ENCODE measurements around the gene MMP24. TPM values are rescaled to one million over a fixed set of nuclear protein-coding genes. Genes with fewer than 3 reads are reported as not detected.

The MMP24 gene
- total RNA-seq, 1 donor from 2014 or later = 1.9 TPM

- H3K79me2 ChIP-seq (ENCODE audit: low read depth) = no peaks in the 10 kb centered on the region
- Mint-ChIP-seq H3K36me3 (peaks cover 2% of the 10 kb centered on the region), H3K4me3 (no peak overlapping the region), H3K27me3 (ENCODE audit: insufficient read depth, low read depth) (no peaks in the 10 kb centered on the region), H3K27ac (no peak overlapping the region), H3K4me1 (peaks cover 12% of the 10 kb centered on the region), H3K9me3 (no peaks in the 10 kb centered on the region)
- no peaks in the 10 kb centered on the region for H3F3A ChIP-seq (ENCODE audit: low read depth)
- no peaks in the 10 kb centered on the region for H4K20me1 ChIP-seq (ENCODE audit: low read depth)
- no peak overlapping the region for H3K4me3 ChIP-seq
- H3K27me3 ChIP-seq = no peaks in the 10 kb centered on the region
- H3K4me2 ChIP-seq = no peak overlapping the region
- no peak overlapping the region for H2AFZ ChIP-seq (replicated peaks)
- no peaks in the 10 kb centered on the region for H3K9me3 ChIP-seq (ENCODE audit: low read depth)
- no peak overlapping the region for H3K9ac ChIP-seq
- no peak overlapping the region for H3K27ac ChIP-seq
- no peaks in the 10 kb centered on the region for H3K4me1 ChIP-seq
- H3K36me3 ChIP-seq = no peaks in the 10 kb centered on the region
- TF ChIP-seq EZH2 (IDR thresholded peaks at IDR 0.05) (no peak), EZH2phosphoT487 (IDR thresholded peaks at IDR 0.05) (no peak), CTCF (IDR thresholded peaks at IDR 0.05) (no peak)
- no peak for DNase-seq (ENCODE audit: low spot score)
These were observed 98.9 kb downstream of the MMP24 start for GRCh38 chr20:35325401-35325800.

- peaks cover 2% of the 10 kb centered on the region for H3K36me3 Mint-ChIP-seq
- no peak for DNase-seq (ENCODE audit: low spot score)
- Histone ChIP-seq H3K36me3 (no peaks in the 10 kb centered on the region), H3K27me3 (no peaks in the 10 kb centered on the region), H3F3A (ENCODE audit: low read depth) (no peaks in the 10 kb centered on the region), H3K4me3 (no peak overlapping the region), H4K20me1 (ENCODE audit: low read depth) (no peaks in the 10 kb centered on the region), H3K9me3 (ENCODE audit: low read depth) (no peaks in the 10 kb centered on the region), H3K27ac (no peak overlapping the region), H3K9ac (peak overlapping the region; percentile 18), H2AFZ (replicated peaks) (no peak overlapping the region), H3K4me1 (no peaks in the 10 kb centered on the region), H3K4me2 (no peak overlapping the region), H3K79me2 (ENCODE audit: low read depth) (no peaks in the 10 kb centered on the region)
- peaks cover 12% of the 10 kb centered on the region for H3K4me1 Mint-ChIP-seq
- no peaks in the 10 kb centered on the region for H3K27me3 Mint-ChIP-seq (ENCODE audit: insufficient read depth, low read depth)
- H3K9me3 Mint-ChIP-seq = no peaks in the 10 kb centered on the region
- TF ChIP-seq EZH2 (IDR thresholded peaks at IDR 0.05) (no peak), EZH2phosphoT487 (IDR thresholded peaks at IDR 0.05) (no peak), CTCF (IDR thresholded peaks at IDR 0.05) (no peak)
- no peak overlapping the region for H3K4me3 Mint-ChIP-seq
- H3K27ac Mint-ChIP-seq = no peak overlapping the region
These were observed 99.7 kb downstream of the MMP24 start for GRCh38 chr20:35326021-35326739.

Small RNA genes lying within 50 kb of the gene (small RNA-seq; reads per million reads assigned to genes)
- not detected for gene MT1P3
- gene RNA5SP483 = not detected

Other genes starting within 250 kb of the MMP24 start
- 73.0 and 96.4 TPM in 2 replicates for gene TRPC4AP, start 133.9 kb upstream of the MMP24 start, total RNA-seq (ENCODE audit: low replicate concordance)
- gene EDEM2, start 79.4 kb upstream of the MMP24 start, total RNA-seq (ENCODE audit: low replicate concordance) = 9.3 and 13.8 TPM in 2 replicates
- gene PROCR, start 54.6 kb upstream of the MMP24 start, total RNA-seq (ENCODE audit: low replicate concordance) = 3.1 and 4.6 TPM in 2 replicates
- gene MMP24OS, start 51.4 kb downstream of the MMP24 start, total RNA-seq (ENCODE audit: low replicate concordance) = 2.9 and 12.0 TPM in 2 replicates
- gene EIF6, start 58.1 kb downstream of the MMP24 start, total RNA-seq (ENCODE audit: low replicate concordance) = 47.5 and 71.4 TPM in 2 replicates
- gene FAM83C, start 65.7 kb downstream of the MMP24 start, total RNA-seq (ENCODE audit: low replicate concordance) = not detected in 2 replicates
- 49.4 and 51.6 TPM in 2 replicates for gene UQCC1, start 185.3 kb downstream of the MMP24 start, total RNA-seq (ENCODE audit: low replicate concordance)
- gene GDF5, start 211.5 kb downstream of the MMP24 start, total RNA-seq (ENCODE audit: low replicate concordance) = 0.28 and 0.43 TPM in 2 replicates
- gene CEP250, start 228.9 kb downstream of the MMP24 start, total RNA-seq (ENCODE audit: low replicate concordance) = 33.0 and 55.4 TPM in 2 replicates

All from neural progenitor cell (in vitro differentiated cells).